Glutamatergic neuron (in vitro differentiated cells): ENCODE data around the gene SRRM3. TPM values are rescaled to one million over a fixed set of nuclear protein-coding genes. Genes with fewer than 3 reads are reported as not detected.
A peak's percentile ranks its signal among the peaks of the same experiment; 100 is the strongest.

Experiments used
- DNase-seq: peaks from one replicate; pipeline ENCODE4 v3.0.0; 2022
- H3K27ac Mint-ChIP-seq: one replicate; pipeline ENCODE4 v1.8.0; 2020; ENCODE audit warnings: mild to moderate bottlenecking, mixed read lengths, inconsistent platforms; ENCODE audit not compliant: unreplicated experiment
- H3K27me3 Mint-ChIP-seq: one replicate; pipeline ENCODE4 v1.8.0; 2020; ENCODE audit warnings: mild to moderate bottlenecking, moderate library complexity, mixed read lengths, inconsistent platforms; ENCODE audit not compliant: unreplicated experiment
- H3K36me3 Mint-ChIP-seq: one replicate; pipeline ENCODE4 v1.8.0; 2020; ENCODE audit warnings: mild to moderate bottlenecking, mixed read lengths, inconsistent platforms; ENCODE audit not compliant: unreplicated experiment
- H3K4me1 Mint-ChIP-seq: one replicate; pipeline ENCODE4 v1.8.0; 2020; ENCODE audit warnings: mild to moderate bottlenecking, low read depth, mixed read lengths, inconsistent platforms; ENCODE audit not compliant: unreplicated experiment
- H3K4me3 Mint-ChIP-seq: one replicate; pipeline ENCODE4 v1.8.0; 2020; ENCODE audit warnings: mild to moderate bottlenecking, mixed read lengths, inconsistent platforms; ENCODE audit not compliant: unreplicated experiment
- H3K9me3 Mint-ChIP-seq: one replicate; pipeline ENCODE4 v1.8.0; 2020; ENCODE audit warnings: mild to moderate bottlenecking, moderate library complexity, mixed read lengths, inconsistent platforms; ENCODE audit not compliant: unreplicated experiment
- CTCF ChIP-seq: fragments of 200-600 bp; sonication (generic); IDR thresholded peaks from one replicate; pipeline ENCODE4 v1.5.0; 2021; ENCODE audit not compliant: partially characterized antibody, unreplicated experiment
- total RNA-seq: library from RNA; stranded (reverse); fragmentation: NEBNext Ultra II Directional; extraction: Animal tissue kit (Norgen Biotek cat#: 25700); gene quantifications from one replicate; pipeline ENCODE4 v1.2.1, GENCODE V29; 2021; ENCODE audit not compliant: unreplicated experiment

The SRRM3 gene
- total RNA-seq, 1 donor from 2014 or later: 154 TPM

- DNase-seq: no peak
- no peak overlapping the region for H3K27ac Mint-ChIP-seq
- no peaks in the 10 kb centered on the region for H3K36me3 Mint-ChIP-seq
- peak; percentile 46 for TF ChIP-seq CTCF
- no peaks in the 10 kb centered on the region for H3K27me3 Mint-ChIP-seq
- H3K4me3 Mint-ChIP-seq: no peak overlapping the region
- H3K4me1 Mint-ChIP-seq: peaks cover 3% of the 10 kb centered on the region
- H3K9me3 Mint-ChIP-seq: peaks cover 5% of the 10 kb centered on the region
These were observed 22.0 kb upstream of the SRRM3 start for GRCh38 chr7:76179686-76180085.

- H3K27me3 Mint-ChIP-seq: peaks cover 2% of the 10 kb centered on the region
- peaks cover 13% of the 10 kb centered on the region for H3K4me1 Mint-ChIP-seq
- no peak for DNase-seq
- peaks cover 9% of the 10 kb centered on the region for H3K9me3 Mint-ChIP-seq
- H3K36me3 Mint-ChIP-seq: no peaks in the 10 kb centered on the region
- no peak for TF ChIP-seq CTCF
- H3K27ac Mint-ChIP-seq: no peak overlapping the region
- no peak overlapping the region for H3K4me3 Mint-ChIP-seq
These were observed 19.3 kb upstream of the SRRM3 start for GRCh38 chr7:76182225-76182960.

- Mint-ChIP-seq H3K27ac (peak overlapping the region; percentile 98), H3K4me1 (peaks cover 16% of the 10 kb centered on the region), H3K4me3 (peak overlapping the region; percentile 69), H3K9me3 (peaks cover 6% of the 10 kb centered on the region), H3K36me3 (no peaks in the 10 kb centered on the region), H3K27me3 (peaks cover 2% of the 10 kb centered on the region)
- peak; percentile 51 for DNase-seq
- no peak for TF ChIP-seq CTCF
These were observed 16.4 kb upstream of the SRRM3 start for GRCh38 chr7:76185187-76185896.

- no peak for TF ChIP-seq CTCF
- Mint-ChIP-seq H3K4me1 (peaks cover 21% of the 10 kb centered on the region), H3K27ac (no peak overlapping the region), H3K27me3 (peaks cover 2% of the 10 kb centered on the region), H3K36me3 (no peaks in the 10 kb centered on the region), H3K4me3 (no peak overlapping the region), H3K9me3 (peaks cover 7% of the 10 kb centered on the region)
- no peak for DNase-seq
These were observed 14.4 kb upstream of the SRRM3 start for GRCh38 chr7:76187272-76187671.

- no peaks in the 10 kb centered on the region for H3K36me3 Mint-ChIP-seq
- no peak overlapping the region for H3K4me3 Mint-ChIP-seq
- H3K27me3 Mint-ChIP-seq: peaks cover 2% of the 10 kb centered on the region
- H3K9me3 Mint-ChIP-seq: peaks cover 7% of the 10 kb centered on the region
- peaks cover 31% of the 10 kb centered on the region for H3K4me1 Mint-ChIP-seq
- TF ChIP-seq CTCF: no peak
- H3K27ac Mint-ChIP-seq: peak overlapping the region; percentile 48
- DNase-seq: no peak
These were observed 12.4 kb upstream of the SRRM3 start for GRCh38 chr7:76189276-76189675.
